Loucy (cell line): Measurements from ENCODE around the gene MFN2.

Experiments
- H2AFZ ChIP-seq: fragments of 200-600 bp; sonication (generic); 2 replicates; pipeline ENCODE4 v1.6.0; 2016; ENCODE audit warnings: antibody characterized with exemption, mild to moderate bottlenecking, low read length, moderate library complexity
- H3F3A ChIP-seq: fragments of 200-600 bp; 2 replicates; pipeline ENCODE4 v1.6.0; 2016; ENCODE audit warnings: antibody characterized with exemption, low read depth, mild to moderate bottlenecking
- H3K27me3 ChIP-seq: fragments of 200-600 bp; sonication (generic); 2 replicates; pipeline ENCODE4 v1.6.1; 2014; ENCODE audit warnings: low read length, mild to moderate bottlenecking; ENCODE audit not compliant: insufficient read depth, poor library complexity, severe bottlenecking
- H3K36me3 ChIP-seq: fragments of 200-600 bp; sonication (generic); 2 replicates; pipeline ENCODE4 v1.6.1; 2016; ENCODE audit warnings: low read length; ENCODE audit not compliant: insufficient read depth
- H3K4me1 ChIP-seq: fragments of 200-600 bp; sonication (generic); 2 replicates; pipeline ENCODE4 v1.5.1; 2014; ENCODE audit warnings: low read length, mild to moderate bottlenecking; ENCODE audit not compliant: insufficient read depth, poor library complexity, severe bottlenecking
- H3K4me2 ChIP-seq: fragments of 200-600 bp; sonication (generic); 2 replicates; pipeline ENCODE4 v1.6.0; 2014; ENCODE audit warnings: antibody characterized with exemption, low read length, low read depth, mild to moderate bottlenecking; ENCODE audit not compliant: poor library complexity, severe bottlenecking
- H3K4me3 ChIP-seq: fragments of 200-600 bp; sonication (generic); 2 replicates; pipeline ENCODE4 v1.5.1; 2014; ENCODE audit warnings: low read length, mild to moderate bottlenecking, mixed read lengths; ENCODE audit not compliant: poor library complexity, severe bottlenecking
- H3K79me2 ChIP-seq: fragments of 200-600 bp; sonication (generic); 2 replicates; pipeline ENCODE4 v1.6.1; 2014; ENCODE audit warnings: low read length; ENCODE audit not compliant: insufficient read depth
- H3K9ac ChIP-seq: fragments of 200-600 bp; sonication (generic); 2 replicates; pipeline ENCODE4 v1.6.0; 2014; ENCODE audit warnings: mild to moderate bottlenecking, low read depth, low read length, moderate library complexity; ENCODE audit not compliant: poor library complexity, severe bottlenecking
- H3K9me2 ChIP-seq: fragments of 200-600 bp; sonication (generic); replicated peaks from 2 replicates; pipeline ENCODE4 v1.6.1; 2016; ENCODE audit warnings: low read depth, low read length, mixed read lengths
- H3K9me3 ChIP-seq: fragments of 200-600 bp; sonication (generic); 2 replicates; pipeline ENCODE4 v1.6.1; 2014; ENCODE audit warnings: mild to moderate bottlenecking, antibody characterized with exemption, low read length, low read depth; ENCODE audit not compliant: insufficient read depth
- H4K20me1 ChIP-seq: fragments of 200-600 bp; sonication (generic); 2 replicates; pipeline ENCODE4 v1.6.0; 2014; ENCODE audit warnings: antibody characterized with exemption, low read length, mild to moderate bottlenecking; ENCODE audit not compliant: insufficient read depth, poor library complexity, severe bottlenecking
- CTCF ChIP-seq: fragments of 200-600 bp; sonication (generic); conservative IDR thresholded peaks from 2 replicates; pipeline ENCODE4 v1.5.1; 2014; ENCODE audit warnings: mild to moderate bottlenecking, antibody characterized with exemption, low read length
- EZH2phosphoT487 ChIP-seq: fragments of 200-600 bp; IDR thresholded peaks from 2 replicates; pipeline ENCODE4 v1.6.1; 2018; ENCODE audit warnings: antibody characterized with exemption, mild to moderate bottlenecking, moderate library complexity, borderline replicate concordance

Gene MFN2

GRCh38 chr1:11942280-11942679 is 38.0 kb upstream of the MFN2 start:
- no peaks in the 10 kb centered on the region for H4K20me1 ChIP-seq
- no peaks in the 10 kb centered on the region for H3K36me3 ChIP-seq
- no peak for TF ChIP-seq CTCF
- no peak for TF ChIP-seq EZH2phosphoT487

GRCh38 chr1:11943619-11944018 is 36.6 kb upstream of the MFN2 start:
- TF ChIP-seq EZH2phosphoT487 (no peak), CTCF (no peak)
- Histone ChIP-seq H3K4me1 (peaks cover 3% of the 10 kb centered on the region), H2AFZ (no peak overlapping the region), H3K36me3 (no peaks in the 10 kb centered on the region), H4K20me1 (no peaks in the 10 kb centered on the region), H3K27me3 (no peaks in the 10 kb centered on the region), H3K4me3 (no peak overlapping the region), H3K9ac (no peak overlapping the region), H3K79me2 (no peaks in the 10 kb centered on the region), H3K9me2 (no peaks in the 10 kb centered on the region), H3F3A (no peaks in the 10 kb centered on the region), H3K9me3 (no peaks in the 10 kb centered on the region), H3K4me2 (no peak overlapping the region)

More at GRCh38 chr1:11942280-11942679, 38.0 kb upstream of the MFN2 start:
- Histone ChIP-seq H3K4me3 (no peak overlapping the region), H3K9me3 (no peaks in the 10 kb centered on the region), H3K4me1 (peaks cover 3% of the 10 kb centered on the region), H3K9ac (no peak overlapping the region), H3F3A (no peaks in the 10 kb centered on the region), H3K27me3 (no peaks in the 10 kb centered on the region), H3K9me2 (no peaks in the 10 kb centered on the region), H3K79me2 (peaks cover 4% of the 10 kb centered on the region; the same call in 1 of the 2 replicates), H3K4me2 (no peak overlapping the region), H2AFZ (no peak overlapping the region)

- no peaks in the 10 kb centered on the region for H3K27me3 ChIP-seq
- H2AFZ ChIP-seq = no peak overlapping the region
- no peak overlapping the region for H3K9ac ChIP-seq
- H3K4me1 ChIP-seq = peaks cover 3% of the 10 kb centered on the region
- H3K4me2 ChIP-seq = no peak overlapping the region
- no peaks in the 10 kb centered on the region for H3K79me2 ChIP-seq
- H3K9me2 ChIP-seq = no peaks in the 10 kb centered on the region
- H3K36me3 ChIP-seq = no peaks in the 10 kb centered on the region
- no peak overlapping the region for H3K4me3 ChIP-seq
- TF ChIP-seq CTCF (no peak), EZH2phosphoT487 (no peak)
- H4K20me1 ChIP-seq = no peaks in the 10 kb centered on the region
- no peaks in the 10 kb centered on the region for H3F3A ChIP-seq
- no peaks in the 10 kb centered on the region for H3K9me3 ChIP-seq
These were observed 35.8 kb upstream of the MFN2 start for GRCh38 chr1:11944358-11944931.
